Neural cell (in vitro differentiated cells): Measurements from ENCODE around the gene LRRC52.

ENCODE experiments used
- EP300 ChIP-seq: fragments of 450-650 bp; conservative IDR thresholded peaks from 2 replicates; pipeline ENCODE4 v1.6.1; 2014; ENCODE audit warnings: antibody characterized with exemption, mild to moderate bottlenecking, moderate library complexity; ENCODE audit not compliant: poor library complexity, severe bottlenecking
- EZH2 ChIP-seq: fragments of 200-600, 300-800 bp; shearing (Covaris generic), sonication (generic); IDR thresholded peaks from 2 replicates; pipeline ENCODE4 v1.6.1; 2014; ENCODE audit warnings: antibody characterized with exemption, low read length, borderline replicate concordance, mild to moderate bottlenecking; ENCODE audit not compliant: insufficient read depth, poor library complexity, severe bottlenecking
- MXI1 ChIP-seq: fragments of 450-650 bp; conservative IDR thresholded peaks from 2 replicates; pipeline ENCODE4 v1.6.1; 2014; ENCODE audit warnings: antibody characterized with exemption, mild to moderate bottlenecking; ENCODE audit not compliant: poor library complexity, severe bottlenecking
- POLR2AphosphoS5 ChIP-seq: IDR thresholded peaks from 2 replicates; pipeline ENCODE4 v1.6.1; 2012
- RAD21 ChIP-seq: fragments of 450-650 bp; conservative IDR thresholded peaks from 2 replicates; pipeline ENCODE4 v1.6.1; 2014; ENCODE audit warnings: antibody characterized with exemption, mild to moderate bottlenecking, moderate library complexity
- SMC3 ChIP-seq: fragments of 450-650 bp; conservative IDR thresholded peaks from 2 replicates; pipeline ENCODE4 v1.6.1; 2014; ENCODE audit warnings: antibody characterized with exemption, mild to moderate bottlenecking, moderate library complexity; ENCODE audit not compliant: poor library complexity
- TAF1 ChIP-seq: IDR thresholded peaks from 2 replicates; pipeline ENCODE4 v1.6.1; 2012; ENCODE audit warnings: low read depth
- TF ChIP-seq, protein P1 (sequence below): fragments of 450-650 bp; IDR thresholded peaks from 2 replicates; pipeline ENCODE4 v1.5.1; 2014; ENCODE audit warnings: antibody characterized with exemption, mild to moderate bottlenecking, moderate library complexity; ENCODE audit not compliant: poor library complexity, severe bottlenecking
- TF ChIP-seq, protein P2 (sequence below): IDR thresholded peaks from 2 replicates; pipeline ENCODE4 v1.6.1; 2012; ENCODE audit warnings: borderline replicate concordance

DNA sequence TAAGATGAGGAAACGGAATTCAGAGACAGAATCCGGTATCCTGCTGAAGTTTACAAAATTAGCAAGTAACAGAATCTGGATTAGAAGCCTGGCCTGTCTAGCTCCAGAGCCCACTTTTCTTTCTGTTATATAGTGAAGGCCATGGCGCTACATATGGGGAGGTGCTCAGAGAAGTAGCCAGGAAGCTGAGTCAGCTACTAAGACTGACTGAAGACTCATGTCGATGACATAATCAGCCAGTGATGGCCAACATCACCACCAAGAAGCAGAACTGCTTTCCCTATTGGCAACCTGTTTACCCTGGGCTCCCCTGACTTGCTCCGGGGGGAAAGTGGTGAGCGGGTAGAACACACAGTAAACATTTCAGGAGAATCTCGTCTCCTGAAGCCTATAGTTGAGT is 18.8 kb downstream of the LRRC52 start:
- TF ChIP-seq, protein P1, sequence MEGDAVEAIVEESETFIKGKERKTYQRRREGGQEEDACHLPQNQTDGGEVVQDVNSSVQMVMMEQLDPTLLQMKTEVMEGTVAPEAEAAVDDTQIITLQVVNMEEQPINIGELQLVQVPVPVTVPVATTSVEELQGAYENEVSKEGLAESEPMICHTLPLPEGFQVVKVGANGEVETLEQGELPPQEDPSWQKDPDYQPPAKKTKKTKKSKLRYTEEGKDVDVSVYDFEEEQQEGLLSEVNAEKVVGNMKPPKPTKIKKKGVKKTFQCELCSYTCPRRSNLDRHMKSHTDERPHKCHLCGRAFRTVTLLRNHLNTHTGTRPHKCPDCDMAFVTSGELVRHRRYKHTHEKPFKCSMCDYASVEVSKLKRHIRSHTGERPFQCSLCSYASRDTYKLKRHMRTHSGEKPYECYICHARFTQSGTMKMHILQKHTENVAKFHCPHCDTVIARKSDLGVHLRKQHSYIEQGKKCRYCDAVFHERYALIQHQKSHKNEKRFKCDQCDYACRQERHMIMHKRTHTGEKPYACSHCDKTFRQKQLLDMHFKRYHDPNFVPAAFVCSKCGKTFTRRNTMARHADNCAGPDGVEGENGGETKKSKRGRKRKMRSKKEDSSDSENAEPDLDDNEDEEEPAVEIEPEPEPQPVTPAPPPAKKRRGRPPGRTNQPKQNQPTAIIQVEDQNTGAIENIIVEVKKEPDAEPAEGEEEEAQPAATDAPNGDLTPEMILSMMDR, result no peak
- TF ChIP-seq EZH2 (no peak), TAF1 (no peak), EP300 (no peak), POLR2AphosphoS5 (no peak), MXI1 (no peak), RAD21 (no peak), SMC3 (no peak)
- TF ChIP-seq, protein P2, sequence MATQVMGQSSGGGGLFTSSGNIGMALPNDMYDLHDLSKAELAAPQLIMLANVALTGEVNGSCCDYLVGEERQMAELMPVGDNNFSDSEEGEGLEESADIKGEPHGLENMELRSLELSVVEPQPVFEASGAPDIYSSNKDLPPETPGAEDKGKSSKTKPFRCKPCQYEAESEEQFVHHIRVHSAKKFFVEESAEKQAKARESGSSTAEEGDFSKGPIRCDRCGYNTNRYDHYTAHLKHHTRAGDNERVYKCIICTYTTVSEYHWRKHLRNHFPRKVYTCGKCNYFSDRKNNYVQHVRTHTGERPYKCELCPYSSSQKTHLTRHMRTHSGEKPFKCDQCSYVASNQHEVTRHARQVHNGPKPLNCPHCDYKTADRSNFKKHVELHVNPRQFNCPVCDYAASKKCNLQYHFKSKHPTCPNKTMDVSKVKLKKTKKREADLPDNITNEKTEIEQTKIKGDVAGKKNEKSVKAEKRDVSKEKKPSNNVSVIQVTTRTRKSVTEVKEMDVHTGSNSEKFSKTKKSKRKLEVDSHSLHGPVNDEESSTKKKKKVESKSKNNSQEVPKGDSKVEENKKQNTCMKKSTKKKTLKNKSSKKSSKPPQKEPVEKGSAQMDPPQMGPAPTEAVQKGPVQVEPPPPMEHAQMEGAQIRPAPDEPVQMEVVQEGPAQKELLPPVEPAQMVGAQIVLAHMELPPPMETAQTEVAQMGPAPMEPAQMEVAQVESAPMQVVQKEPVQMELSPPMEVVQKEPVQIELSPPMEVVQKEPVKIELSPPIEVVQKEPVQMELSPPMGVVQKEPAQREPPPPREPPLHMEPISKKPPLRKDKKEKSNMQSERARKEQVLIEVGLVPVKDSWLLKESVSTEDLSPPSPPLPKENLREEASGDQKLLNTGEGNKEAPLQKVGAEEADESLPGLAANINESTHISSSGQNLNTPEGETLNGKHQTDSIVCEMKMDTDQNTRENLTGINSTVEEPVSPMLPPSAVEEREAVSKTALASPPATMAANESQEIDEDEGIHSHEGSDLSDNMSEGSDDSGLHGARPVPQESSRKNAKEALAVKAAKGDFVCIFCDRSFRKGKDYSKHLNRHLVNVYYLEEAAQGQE, result no peak
